GM12878 (cell line): Measurements from ENCODE around the gene KIF5A. TPM values are rescaled to one million over a fixed set of nuclear protein-coding genes. Genes with fewer than 3 reads are reported as not detected.

Experiments used
- ATAC-seq: fragments of 200-7000 bp; cut with Tn5 transposase; 3 replicates; pipeline ENCODE4 v1.9.1; 2020; ENCODE audit warnings: mild to moderate bottlenecking, moderate library complexity
- BruUV-seq: library from RNA; stranded (reverse); fragments of 400-500 nt; replicated peaks from 2 replicates; lab custom pipeline; 2021; lab: Mats Ljungman, UMichigan
- CTCF ChIA-PET: fragments of 300-600 bp; sonication (Branson Sonifier 250); formaldehyde crosslinking; extraction: SDS; loops from one replicate; lab custom pipeline; 2021; ENCODE audit warnings: inconsistent platforms; lab: Yijun Ruan, JAX
- POLR2A ChIA-PET: fragments of 350-600 bp; formaldehyde crosslinking; extraction: SDS; loops from one replicate; lab custom pipeline; 2021; ENCODE audit warnings: inconsistent platforms; lab: Charles Lee
- RAD21 ChIA-PET: fragments of 300-600 bp; sonication (Branson Sonifier 250); formaldehyde crosslinking; loops from one replicate; lab custom pipeline; 2023; ENCODE audit warnings: antibody characterized with exemption; ENCODE audit not compliant: unreplicated experiment; lab: Charles Lee
- SMC1A ChIA-PET: fragments of 300-600 bp; sonication (Branson Sonifier 250); formaldehyde crosslinking; loops from one replicate; lab custom pipeline; 2023; ENCODE audit not compliant: unreplicated experiment, uncharacterized antibody; lab: Charles Lee
- DNase-seq: peaks from one replicate; pipeline ENCODE4 v3.0.0-alpha.2; 2011; ENCODE audit warnings: low read depth, low spot score
- FAIRE-seq: peaks from 3 replicates; lab custom pipeline; 2011; peaks lifted over from hg19 to GRCh38; lab: Jason Lieb, UNC
- H2AFZ ChIP-seq: 2 replicates; pipeline ENCODE4 v1.6.0; 2011; ENCODE audit warnings: low read depth, low read length, control low read depth; ENCODE audit not compliant: control insufficient read depth
- H3K27ac ChIP-seq: 2 replicates; pipeline ENCODE4 v1.5.1; 2011; ENCODE audit warnings: control low read depth; ENCODE audit not compliant: control insufficient read depth, insufficient read depth
- H3K27me3 ChIP-seq, 2 experiments: replicated peaks in 1 of 2; 2 replicates each; pipeline versions ENCODE4 v1.6.0 to v1.6.1; 2011; ENCODE audit warnings: low read length in 1 of 2; ENCODE audit not compliant: control insufficient read depth in 2 of 2, insufficient read depth in 2 of 2
- H3K36me3 ChIP-seq, 2 experiments: 2 replicates each; pipeline ENCODE4 v1.5.1; 2011; ENCODE audit warnings: low read length in 1 of 2; ENCODE audit not compliant: control insufficient read depth in 2 of 2, insufficient read depth in 2 of 2
- H3K4me1 ChIP-seq: 2 replicates; pipeline ENCODE4 v1.6.1; 2011; ENCODE audit warnings: mild to moderate bottlenecking, low read length, moderate library complexity, mixed read lengths; ENCODE audit not compliant: control insufficient read depth, insufficient read depth
- H3K4me2 ChIP-seq: 2 replicates; pipeline ENCODE4 v1.6.0; 2011; ENCODE audit warnings: control low read depth; ENCODE audit not compliant: control insufficient read depth, insufficient read depth
- H3K4me3 ChIP-seq: fragments of 200-600 bp; sonication (generic); 2 replicates; pipeline ENCODE4 v1.5.1; 2016
- H3K79me2 ChIP-seq: 2 replicates; pipeline ENCODE4 v1.6.0; 2011; ENCODE audit warnings: low read length; ENCODE audit not compliant: control insufficient read depth, insufficient read depth
- H3K9ac ChIP-seq: 2 replicates; pipeline ENCODE4 v1.8.0; 2011; ENCODE audit warnings: low read length, control low read depth, mixed read lengths; ENCODE audit not compliant: control insufficient read depth, insufficient read depth
- H3K9me3 ChIP-seq: replicated peaks from 3 replicates; pipeline ENCODE4 v1.5.1; 2011; ENCODE audit warnings: mild to moderate bottlenecking, low read length; ENCODE audit not compliant: control insufficient read depth, insufficient read depth
- H4K20me1 ChIP-seq: 2 replicates; pipeline ENCODE4 v1.6.0; 2011; ENCODE audit not compliant: control insufficient read depth, insufficient read depth
- ASH2L ChIP-seq: fragments of 300-600, 200-600 bp; sonication (generic); IDR thresholded peaks from 2 replicates; pipeline ENCODE4 v1.6.1; 2017; ENCODE audit warnings: low read depth, mild to moderate bottlenecking, borderline replicate concordance
- ETV6 ChIP-seq, 2 experiments: fragments of 450-650 bp in 1 of 2; IDR thresholded peaks in 1 of 2; conservative IDR thresholded peaks in 1 of 2; 2 replicates each; pipeline ENCODE4 v1.6.1; 2014; ENCODE audit warnings: antibody characterized with exemption in 1 of 2, borderline replicate concordance in 1 of 2, low read depth in 1 of 2, mild to moderate bottlenecking in 1 of 2, moderate library complexity in 1 of 2
- HCFC1 ChIP-seq: fragments of 150-350 bp; IDR thresholded peaks from 2 replicates; pipeline ENCODE4 v1.6.1; 2014; ENCODE audit warnings: low read length
- HDAC6 ChIP-seq: fragments of 200-600 bp; sonication (generic); IDR thresholded peaks from one replicate; pipeline ENCODE4 v1.8.0; 2017; ENCODE audit warnings: antibody characterized with exemption; ENCODE audit not compliant: unreplicated experiment
- HSF1 ChIP-seq: fragments of 150-350 bp; IDR thresholded peaks from 2 replicates; pipeline ENCODE4 v1.6.1; 2014; ENCODE audit warnings: mild to moderate bottlenecking, low read depth, low read length
- RBBP5 ChIP-seq: fragments of 200-600 bp; sonication (generic); conservative IDR thresholded peaks from 2 replicates; pipeline ENCODE4 v1.6.1; 2016
- REST ChIP-seq: IDR thresholded peaks from 2 replicates; pipeline ENCODE4 v1.6.1; 2012; ENCODE audit warnings: mild to moderate bottlenecking, low read depth, low read length
- SREBF2 ChIP-seq: IDR thresholded peaks from 2 replicates; pipeline ENCODE4 v1.6.1; 2012; ENCODE audit warnings: mild to moderate bottlenecking, low read length
- ZBTB11 ChIP-seq: fragments of 450-650 bp; formaldehyde crosslinking; IDR thresholded peaks from 2 replicates; pipeline ENCODE4 v1.5.0; 2022; ENCODE audit warnings: mild to moderate bottlenecking, missing genetic modification characterization
- WGBS: methylation state at CpG from one replicate; pipeline ENCODE4 v1.1.6; 2016; ENCODE audit warnings: low lambda C conversion rate; ENCODE audit not compliant: insufficient replicate concordance, insufficient coverage; ENCODE audit errors: missing lambda C conversion rate; 5-methylcytosine and 5-hydroxymethylcytosine counted together
- in situ Hi-C: fragments of 300-500 bp; cut with MboI; formaldehyde crosslinking; loops from 9 replicates; pipeline ENCODE4 v1.14.3; 2018; ENCODE audit warnings: mixed read lengths
- intact Hi-C: fragments of 100-400 bp; cut with micrococcal nuclease; formaldehyde crosslinking; loops from one replicate; pipeline ENCODE4 v1.14.2; 2022; ENCODE audit not compliant: unreplicated experiment
- polyA plus RNA-seq, 11 experiments: library from polyadenylated mRNA; depleted of rRNA in 4 of 11; unstranded in 6 of 11; stranded (reverse) in 5 of 11; fragments of >200 nt; fragmentation: Nextera tagmentation in 4 of 11; fragmentation: Illumina TruSeq in 1 of 11; extraction: Ambion mirVana in 4 of 11; extraction: Trizol in 1 of 11; gene quantifications; 1 replicate in 1 of 11; 2 replicates in 10 of 11; pipeline versions ENCODE4 v1.2.1 to v1.2.3, GENCODE V29; 2011 to 2016; ENCODE audit warnings: inconsistent platforms in 2 of 11, missing spikeins in 2 of 11, low read depth in 1 of 11
- total RNA-seq, 4 experiments: library from RNA; depleted of rRNA in 3 of 4; stranded (reverse); fragments of >200 nt in 3 of 4; fragmentation: Illumina TruSeq in 1 of 4; extraction: Trizol in 1 of 4; gene quantifications; 2 replicates each; pipeline versions ENCODE4 v1.2.1 to v1.2.3, GENCODE V29; 2013 to 2021
- TF ChIP-seq, protein P1 (sequence below): fragments of 450-650 bp; IDR thresholded peaks from 2 replicates; pipeline ENCODE4 v1.6.1; 2018; ENCODE audit warnings: borderline replicate concordance, mild to moderate bottlenecking; ENCODE audit not compliant: partially characterized antibody

Gene KIF5A
- total and polyA plus RNA-seq, 10 of the 15 experiments (the other 5 are each of a cell fraction or from before 2014, with no cell fraction given), result 0.35 to 2.9 (median 0.97) TPM

DNA sequence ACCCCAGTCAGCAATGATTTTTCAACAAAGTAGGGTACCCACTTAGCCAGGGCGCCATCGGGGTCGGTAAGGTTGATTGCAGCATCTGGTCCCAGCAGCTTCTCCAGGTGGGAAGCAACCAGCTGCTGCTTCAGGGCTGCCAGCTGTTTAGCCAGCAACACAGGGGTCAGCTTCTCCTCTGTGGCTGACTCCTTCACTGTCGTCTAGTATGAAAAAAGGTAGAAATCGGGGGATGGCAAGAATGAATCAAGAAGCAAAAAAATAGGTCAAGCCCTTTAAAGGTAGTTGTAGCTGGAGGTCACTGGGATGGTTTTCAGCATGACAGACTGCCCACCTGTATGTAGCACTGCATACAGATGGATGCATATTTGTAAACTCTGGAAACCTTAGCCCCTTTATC, 15.6 kb upstream of the KIF5A start:
- H3K27ac ChIP-seq, result no peak overlapping the region
- no peak overlapping the region for H3K4me3 ChIP-seq
- no peak for ATAC-seq
- no peak for FAIRE-seq
- no peak for DNase-seq
- no TSS peak for BruUV-seq
- H4K20me1 ChIP-seq, result no peaks in the 10 kb centered on the region
- H3K9me3 ChIP-seq, result no peaks in the 10 kb centered on the region
- SMC1A ChIA-PET, result no interaction called here
- H3K36me3 ChIP-seq, result peaks cover 12 to 22% of the 10 kb centered on the region in 2 experiments; a peak in 3 of 4 replicates
- no peak overlapping the region for H3K9ac ChIP-seq
- no peaks in the 10 kb centered on the region for H3K27me3 ChIP-seq
- intact Hi-C loops (no loop called here), in situ Hi-C loops (no loop called here)
- H3K4me2 ChIP-seq, result no peak overlapping the region
- no peak overlapping the region for H2AFZ ChIP-seq
- RAD21 ChIA-PET, result no interaction called here
- no peaks in the 10 kb centered on the region for H3K4me1 ChIP-seq
- H3K79me2 ChIP-seq, result no peaks in the 10 kb centered on the region
- WGBS, result over 99% methylated on average over 5 of the region's 5 CpGs
- POLR2A ChIA-PET, result no interaction called here
- CTCF ChIA-PET, result interaction anchor here (1.2 kb wide), 1 partner anchor 80 kb away, joined by 3 read pairs; the partner anchor contains the start of gene INHBE
- TF ChIP-seq ASH2L (no peak), HCFC1 (no peak), RBBP5 (no peak), ETV6 (conservative IDR thresholded peaks at IDR 0.05 in 1 of 2, IDR thresholded peaks at IDR 0.05 in 1 of 2; ENCODE audit: borderline replicate concordance in 1 of 2, low read depth in 1 of 2) (no peak), SREBF2 (no peak), REST (no peak), HSF1 (no peak), HDAC6 (no peak), ZBTB11 (CRISPR knock-in tag) (no peak)
- TF ChIP-seq, protein P1, sequence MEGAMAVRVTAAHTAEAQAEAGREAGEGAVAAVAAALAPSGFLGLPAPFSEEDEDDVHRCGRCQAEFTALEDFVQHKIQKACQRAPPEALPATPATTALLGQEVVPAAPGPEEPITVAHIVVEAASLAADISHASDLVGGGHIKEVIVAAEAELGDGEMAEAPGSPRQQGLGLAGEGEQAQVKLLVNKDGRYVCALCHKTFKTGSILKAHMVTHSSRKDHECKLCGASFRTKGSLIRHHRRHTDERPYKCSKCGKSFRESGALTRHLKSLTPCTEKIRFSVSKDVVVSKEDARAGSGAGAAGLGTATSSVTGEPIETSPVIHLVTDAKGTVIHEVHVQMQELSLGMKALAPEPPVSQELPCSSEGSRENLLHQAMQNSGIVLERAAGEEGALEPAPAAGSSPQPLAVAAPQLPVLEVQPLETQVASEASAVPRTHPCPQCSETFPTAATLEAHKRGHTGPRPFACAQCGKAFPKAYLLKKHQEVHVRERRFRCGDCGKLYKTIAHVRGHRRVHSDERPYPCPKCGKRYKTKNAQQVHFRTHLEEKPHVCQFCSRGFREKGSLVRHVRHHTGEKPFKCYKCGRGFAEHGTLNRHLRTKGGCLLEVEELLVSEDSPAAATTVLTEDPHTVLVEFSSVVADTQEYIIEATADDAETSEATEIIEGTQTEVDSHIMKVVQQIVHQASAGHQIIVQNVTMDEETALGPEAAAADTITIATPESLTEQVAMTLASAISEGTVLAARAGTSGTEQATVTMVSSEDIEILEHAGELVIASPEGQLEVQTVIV, result no peak
- TF ChIP-seq, all 136 proteins: peak for 0
